AG04449 (cell line): ENCODE results near the gene ARHGAP26.

Source experiments
- CTCF ChIA-PET: fragments of 350-600 bp; formaldehyde crosslinking; extraction: SDS; loops from one replicate; lab custom pipeline; 2021; ENCODE audit warnings: antibody characterized with exemption; lab: Yijun Ruan, JAX
- POLR2A ChIA-PET: fragments of 400-600, 350-600 bp; formaldehyde crosslinking; extraction: SDS; loops from one replicate; lab custom pipeline; 2020; ENCODE audit warnings: antibody characterized with exemption, inconsistent platforms; lab: Yijun Ruan, JAX
- DNase-seq: peaks from one replicate; pipeline ENCODE4 v3.0.0-alpha.2; 2010; ENCODE audit warnings: low read depth, low spot score
- H3K4me3 ChIP-seq: 2 replicates; pipeline ENCODE4 v1.5.1; 2011; ENCODE audit warnings: low read depth, mild to moderate bottlenecking, control low read depth, low read length
- CTCF ChIP-seq: IDR thresholded peaks from one replicate; pipeline ENCODE4 v1.5.1; 2011; ENCODE audit warnings: mild to moderate bottlenecking, moderate library complexity, low read length, control low read depth, inconsistent platforms; ENCODE audit not compliant: insufficient read depth; ENCODE audit errors: missing control alignments

ARHGAP26 gene

GRCh38 chr5:143229896-143230675, 459.9 kb downstream of the ARHGAP26 start:
- ChIA-PET POLR2A (no interaction called here), CTCF (interaction anchor here (1.7 kb wide), 1 partner anchor 10 kb away, joined by 4 read pairs; no protein-coding TSS in a partner anchor)
- no peak for TF ChIP-seq CTCF
- DNase-seq = no peak
- no peak overlapping the region for H3K4me3 ChIP-seq

- no peak for TF ChIP-seq CTCF
- H3K4me3 ChIP-seq = no peak overlapping the region
- no peak for DNase-seq
- ChIA-PET CTCF (interaction anchor here (1.7 kb wide), 1 partner anchor 11 kb away, joined by 4 read pairs; no protein-coding TSS in a partner anchor), POLR2A (no interaction called here)
Observed at GRCh38 chr5:143230676-143230996, 460.5 kb downstream of the ARHGAP26 start.

GRCh38 chr5:143231416-143231815, 461.2 kb downstream of the ARHGAP26 start:
- no peak for TF ChIP-seq CTCF
- POLR2A ChIA-PET = no interaction called here
- no peak for DNase-seq
- H3K4me3 ChIP-seq = no peak overlapping the region
- CTCF ChIA-PET = interaction anchor here (1.7 kb wide), 1 partner anchor 12 kb away, joined by 4 read pairs; no protein-coding TSS in a partner anchor

DNA sequence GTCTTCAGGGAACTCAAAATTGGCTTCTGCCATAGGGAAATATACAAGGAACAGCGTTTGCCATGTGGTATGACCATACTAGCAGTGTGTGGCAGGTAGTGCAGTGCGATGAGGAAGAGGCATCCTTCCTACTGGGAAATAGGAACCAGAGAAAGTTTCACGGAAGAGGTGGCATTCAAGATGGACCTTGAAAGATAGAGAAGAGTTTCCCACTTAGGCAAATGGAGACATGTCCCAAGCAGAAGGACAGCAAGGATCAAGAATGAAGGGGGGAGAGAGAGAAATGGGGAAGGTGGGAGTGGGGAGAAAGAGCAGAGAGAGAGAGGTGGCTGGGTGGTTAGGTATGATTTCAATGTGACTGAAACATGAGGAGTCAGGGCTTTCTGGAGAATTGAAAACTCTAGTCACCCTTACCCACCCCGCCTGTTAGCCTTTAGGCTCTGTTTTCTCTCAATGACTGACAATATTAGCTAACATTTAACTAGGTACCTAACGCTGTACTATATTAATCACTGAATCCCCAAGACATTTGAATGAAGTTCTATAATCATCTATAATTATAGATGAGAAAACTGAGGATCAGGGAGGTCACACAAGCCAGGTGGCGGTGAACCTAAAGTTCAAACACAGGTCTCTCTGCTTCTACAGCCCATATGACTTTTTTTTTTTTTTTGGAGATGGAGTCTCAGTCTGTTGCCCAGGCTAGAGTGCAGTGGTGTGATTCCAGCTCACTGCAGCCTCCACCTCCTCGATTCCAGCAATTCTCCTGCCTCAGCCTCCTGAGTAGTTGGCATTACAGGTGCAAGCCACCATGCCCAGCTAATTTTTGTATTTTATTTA, 462.0 kb downstream of the ARHGAP26 start:
- CTCF ChIA-PET = interaction anchor here (0.7 to 1.7 kb wide), 3 partner anchors 8 to 229 kb away, joined by 3 to 4 read pairs (median 3); no protein-coding TSS in a partner anchor

DNA sequence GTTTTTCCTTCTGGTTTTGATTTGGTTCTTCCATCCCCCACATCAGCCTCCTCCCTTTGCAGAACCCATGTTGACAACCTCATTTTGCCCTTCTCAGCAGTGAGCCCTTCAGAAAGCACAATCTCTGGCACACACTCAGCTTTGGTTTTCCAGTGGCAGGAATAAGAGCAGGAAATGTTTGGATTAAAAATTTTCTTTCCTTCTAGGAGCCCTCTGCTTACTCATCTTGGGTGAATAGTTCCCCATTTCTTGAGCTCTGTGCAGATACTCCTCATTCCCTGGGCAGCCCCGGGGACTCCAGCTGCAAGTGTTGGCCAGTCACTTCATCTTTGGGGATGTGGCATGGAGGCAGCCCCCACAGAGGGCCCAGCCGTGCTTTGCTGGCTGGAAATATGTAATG, 462.9 kb downstream of the ARHGAP26 start:
- POLR2A ChIA-PET = interaction anchor here (1.4 kb wide), 1 partner anchor 11 kb away, joined by 7 read pairs; no protein-coding TSS in a partner anchor
- TF ChIP-seq CTCF = no peak
- no peak for DNase-seq
- H3K4me3 ChIP-seq = no peak overlapping the region
- CTCF ChIA-PET = interaction anchor here (1.0 kb wide), 1 partner anchor 9 kb away, joined by 3 read pairs; no protein-coding TSS in a partner anchor

More for the DNA sequence above, 462.0 kb downstream of the ARHGAP26 start:
- TF ChIP-seq CTCF = no peak
- no peak for DNase-seq
- no peak overlapping the region for H3K4me3 ChIP-seq
- POLR2A ChIA-PET = interaction anchor here (1.4 kb wide), 1 partner anchor 12 kb away, joined by 7 read pairs; no protein-coding TSS in a partner anchor
